Natural killer cell (primary cell): ENCODE data around the gene JDP2. TPM values are rescaled to one million over a fixed set of nuclear protein-coding genes. Genes with fewer than 3 reads are reported as not detected.
"Not testable (repeated sequence)": the region's sequence is repeated elsewhere in the genome, so short reads cannot be mapped to it uniquely, and the experiment has no call there.

Source experiments
- ATAC-seq, 3 donors: fragments of 150-1000 bp in 2 of 3; fragments of 200-7000 bp in 1 of 3; cut with Tn5 transposase; 1 replicate in 1 of 3; 2 replicates in 2 of 3; pipeline ENCODE4 v1.10.0; 2021; ENCODE audit warnings: mild to moderate bottlenecking in 2 of 3, moderate library complexity in 2 of 3
- DNase-seq, 2 donors: peaks; one replicate each; pipeline versions ENCODE4 v3.0.0 to v3.0.0-alpha.2; 2013 to 2021; ENCODE audit warnings: mixed read lengths in 1 of 2
- H3K27ac ChIP-seq: one replicate; pipeline ENCODE4 v1.5.1; 2013; ENCODE audit warnings: mild to moderate bottlenecking, low read length
- H3K27me3 ChIP-seq: one replicate; pipeline ENCODE4 v1.6.1; 2013; ENCODE audit warnings: low read length; ENCODE audit not compliant: control insufficient read depth, insufficient read depth
- H3K36me3 ChIP-seq: one replicate; pipeline ENCODE4 v1.6.1; 2013; ENCODE audit warnings: low read length; ENCODE audit not compliant: control insufficient read depth, insufficient read depth
- H3K4me1 ChIP-seq: one replicate; pipeline ENCODE4 v1.6.1; 2013; ENCODE audit warnings: low read length; ENCODE audit not compliant: control insufficient read depth, insufficient read depth
- H3K4me3 ChIP-seq: one replicate; pipeline ENCODE4 v1.5.1; 2013; ENCODE audit warnings: low read length
- H3K9me3 ChIP-seq: one replicate; pipeline ENCODE4 v1.6.1; 2013; ENCODE audit warnings: low read length; ENCODE audit not compliant: control insufficient read depth, insufficient read depth
- H3K27ac Mint-ChIP-seq, 2 donors: one replicate each; pipeline ENCODE4 v1.8.0; 2022; ENCODE audit warnings: mild to moderate bottlenecking in 2 of 2, mixed read lengths in 2 of 2, moderate library complexity in 1 of 2
- H3K27me3 Mint-ChIP-seq, 2 donors: one replicate each; pipeline ENCODE4 v1.8.0; 2022; ENCODE audit warnings: low read depth in 2 of 2, mixed read lengths in 2 of 2
- H3K36me3 Mint-ChIP-seq: one replicate; pipeline ENCODE4 v1.8.0; 2022; ENCODE audit warnings: mixed read lengths
- H3K4me1 Mint-ChIP-seq, 2 donors: one replicate each; pipeline ENCODE4 v1.8.0; 2022; ENCODE audit warnings: mixed read lengths in 2 of 2
- H3K4me3 Mint-ChIP-seq: one replicate; pipeline ENCODE4 v1.8.0; 2022; ENCODE audit warnings: mild to moderate bottlenecking, moderate library complexity, mixed read lengths
- H3K9me3 Mint-ChIP-seq, 2 donors: one replicate each; pipeline ENCODE4 v1.8.0; 2022; ENCODE audit warnings: mixed read lengths in 2 of 2
- CTCF ChIP-seq: fragments of 200-600 bp; IDR thresholded peaks from one replicate; pipeline ENCODE4 v1.8.0; 2022; ENCODE audit warnings: antibody characterized with exemption
- WGBS: methylation state at CpG from one replicate; pipeline ENCODE4 v1.1.7; 2013; ENCODE audit warnings: missing lambda C conversion rate; ENCODE audit not compliant: insufficient coverage; 5-methylcytosine and 5-hydroxymethylcytosine counted together
- intact Hi-C: fragments of 100-400 bp; cut with micrococcal nuclease; formaldehyde crosslinking; loops from one replicate; pipeline ENCODE4 v1.14.2; 2022
- total RNA-seq, 4 donors: library from RNA; stranded (reverse); fragments of 120-200 nt in 1 of 4; gene quantifications; one replicate each; pipeline versions ENCODE4 v1.2.3 to v1.2.4, GENCODE V29; 2013 to 2022

JDP2 gene
- total RNA-seq, 3 donors from 2014 or later (not counting 1 experiment from before 2014, with no cell fraction given) = 1.9 to 10.5 (median 3.2) TPM

GRCh38 chr14:75380656-75381055 is 47.2 kb upstream of the JDP2 start:
- no peak for TF ChIP-seq CTCF
- no peak for ATAC-seq
- 79% methylated on average over 2 of the region's 2 CpGs for WGBS

DNA sequence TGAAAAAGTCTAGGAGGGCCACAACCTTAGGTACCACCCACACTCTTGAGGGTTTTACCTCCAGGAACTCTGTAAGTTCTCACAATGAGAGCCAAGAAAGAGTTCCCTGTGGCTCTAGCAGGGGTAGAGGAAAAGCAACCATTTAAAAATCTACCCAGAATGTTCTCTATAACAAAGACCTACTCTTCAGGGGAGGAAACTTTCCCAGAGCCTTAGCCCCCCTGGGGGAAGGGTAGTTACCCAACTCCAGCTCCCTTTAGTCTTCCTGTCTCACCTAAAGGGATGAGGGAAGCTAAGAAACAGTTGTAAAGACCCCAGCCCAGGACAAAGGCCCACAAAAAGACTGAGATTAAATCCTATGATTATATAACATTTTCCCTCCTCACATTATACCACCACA is 46.2 kb upstream of the JDP2 start:
- H3K9me3 Mint-ChIP-seq = peaks cover 0 to under 1% of the 10 kb centered on the region in 2 donors
- no peak overlapping the region for H3K4me3 ChIP-seq
- no peaks in the 10 kb centered on the region for H3K9me3 ChIP-seq
- H3K27ac Mint-ChIP-seq = no peak overlapping the region
- H3K4me3 Mint-ChIP-seq = no peak overlapping the region
- H3K27ac ChIP-seq = no peak overlapping the region
- H3K36me3 ChIP-seq = no peaks in the 10 kb centered on the region
- no peak for TF ChIP-seq CTCF
- ATAC-seq (no peak), DNase-seq (no peak)
- H3K27me3 ChIP-seq = no peaks in the 10 kb centered on the region
- no peaks in the 10 kb centered on the region for H3K4me1 ChIP-seq
- H3K27me3 Mint-ChIP-seq = peaks cover 16 to 20% of the 10 kb centered on the region in 2 donors
- H3K4me1 Mint-ChIP-seq = no peaks in the 10 kb centered on the region
- intact Hi-C loops = no loop called here
- peaks cover 5% of the 10 kb centered on the region for H3K36me3 Mint-ChIP-seq

More at GRCh38 chr14:75380656-75381055, 47.2 kb upstream of the JDP2 start:
- intact Hi-C loops = no loop called here
- Mint-ChIP-seq H3K27me3 (peaks cover 14 to 19% of the 10 kb centered on the region in 2 donors), H3K9me3 (peaks cover 0 to 2% of the 10 kb centered on the region in 2 donors), H3K4me3 (no peak overlapping the region), H3K4me1 (no peaks in the 10 kb centered on the region), H3K27ac (no peak overlapping the region), H3K36me3 (peaks cover 5% of the 10 kb centered on the region)
- DNase-seq = no peak
- H3K27me3 ChIP-seq = no peaks in the 10 kb centered on the region
- no peaks in the 10 kb centered on the region for H3K36me3 ChIP-seq
- H3K4me1 ChIP-seq = no peaks in the 10 kb centered on the region
- H3K4me3 ChIP-seq = no peak overlapping the region
- H3K27ac ChIP-seq = no peak overlapping the region
- H3K9me3 ChIP-seq = no peaks in the 10 kb centered on the region

GRCh38 chr14:75383219-75383618 is 44.6 kb upstream of the JDP2 start:
- H3K36me3 ChIP-seq, H3K27me3 ChIP-seq, H3K27ac ChIP-seq, H3K4me3 ChIP-seq, H3K27ac Mint-ChIP-seq, H3K9me3 ChIP-seq, H3K9me3 Mint-ChIP-seq, ATAC-seq, DNase-seq, H3K36me3 Mint-ChIP-seq, H3K4me3 Mint-ChIP-seq, H3K4me1 Mint-ChIP-seq, intact Hi-C loops, H3K4me1 ChIP-seq: not testable (repeated sequence)
- H3K27me3 Mint-ChIP-seq = peaks cover 22 to 31% of the 10 kb centered on the region in 2 donors
- WGBS = 97% methylated on average over 8 of the region's 9 CpGs

DNA sequence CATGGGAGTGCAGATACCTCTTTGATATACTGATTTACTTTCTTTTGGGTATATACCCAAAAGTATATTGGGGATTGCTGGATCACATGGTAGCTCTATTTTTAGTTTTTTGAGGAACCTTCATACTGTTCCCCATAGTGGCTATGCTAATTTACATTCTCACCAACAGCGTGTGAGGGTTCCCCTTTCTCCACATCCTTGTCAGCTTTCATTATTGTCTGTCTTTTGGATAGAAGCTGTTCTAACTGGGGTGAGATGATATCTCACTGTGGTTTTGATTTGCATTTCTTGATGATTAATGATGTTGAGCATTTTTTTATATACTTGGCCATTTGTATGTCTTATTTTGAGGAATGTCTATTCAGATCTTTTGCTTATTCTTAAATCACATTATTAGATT is 44.1 kb upstream of the JDP2 start:
- Histone ChIP-seq H3K4me1 (no peaks in the 10 kb centered on the region), H3K36me3 (no peaks in the 10 kb centered on the region), H3K9me3 (no peaks in the 10 kb centered on the region), H3K27me3 (no peaks in the 10 kb centered on the region), H3K27ac (no peak overlapping the region), H3K4me3 (no peak overlapping the region)
- no peak for ATAC-seq
- intact Hi-C loops = no loop called here
- Mint-ChIP-seq H3K27me3 (peaks cover 22 to 35% of the 10 kb centered on the region in 2 donors), H3K27ac (no peak overlapping the region), H3K4me1 (no peaks in the 10 kb centered on the region), H3K36me3 (peaks cover 5% of the 10 kb centered on the region), H3K9me3 (no peaks in the 10 kb centered on the region), H3K4me3 (no peak overlapping the region)
- no peak for DNase-seq
- TF ChIP-seq CTCF = no peak
- no CpG with 5 or more reads among the region's 1 CpG for WGBS
